ENCODE results near the gene YPEL4. TPM values are rescaled to one million over a fixed set of nuclear protein-coding genes. Genes with fewer than 3 reads are reported as not detected.

The YPEL4 gene
- total RNA-seq, 4 donors from 2014 or later: 0.63 to 1.8 (median 1.5) TPM

DNA sequence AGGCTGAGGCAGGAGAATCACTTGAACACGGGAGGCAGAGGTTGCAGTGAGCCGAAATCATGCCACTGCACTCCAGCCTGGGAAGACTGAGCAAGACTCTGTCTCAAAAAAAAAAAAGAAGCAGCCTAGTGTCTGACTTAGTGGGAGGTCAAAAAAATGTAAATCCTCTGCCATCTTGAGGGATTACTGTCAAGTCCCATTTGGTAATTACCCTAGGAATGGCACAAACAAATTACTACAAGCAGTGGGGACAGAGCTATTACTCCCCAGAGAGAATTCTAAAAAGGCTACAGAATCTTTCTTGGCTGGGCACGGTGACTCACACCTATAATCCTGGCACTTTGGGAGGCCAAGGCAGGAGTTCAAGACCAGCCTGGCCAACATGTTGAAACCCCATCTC lies 48.4 kb downstream of the YPEL4 start:
- TF ChIP-seq, protein P1, sequence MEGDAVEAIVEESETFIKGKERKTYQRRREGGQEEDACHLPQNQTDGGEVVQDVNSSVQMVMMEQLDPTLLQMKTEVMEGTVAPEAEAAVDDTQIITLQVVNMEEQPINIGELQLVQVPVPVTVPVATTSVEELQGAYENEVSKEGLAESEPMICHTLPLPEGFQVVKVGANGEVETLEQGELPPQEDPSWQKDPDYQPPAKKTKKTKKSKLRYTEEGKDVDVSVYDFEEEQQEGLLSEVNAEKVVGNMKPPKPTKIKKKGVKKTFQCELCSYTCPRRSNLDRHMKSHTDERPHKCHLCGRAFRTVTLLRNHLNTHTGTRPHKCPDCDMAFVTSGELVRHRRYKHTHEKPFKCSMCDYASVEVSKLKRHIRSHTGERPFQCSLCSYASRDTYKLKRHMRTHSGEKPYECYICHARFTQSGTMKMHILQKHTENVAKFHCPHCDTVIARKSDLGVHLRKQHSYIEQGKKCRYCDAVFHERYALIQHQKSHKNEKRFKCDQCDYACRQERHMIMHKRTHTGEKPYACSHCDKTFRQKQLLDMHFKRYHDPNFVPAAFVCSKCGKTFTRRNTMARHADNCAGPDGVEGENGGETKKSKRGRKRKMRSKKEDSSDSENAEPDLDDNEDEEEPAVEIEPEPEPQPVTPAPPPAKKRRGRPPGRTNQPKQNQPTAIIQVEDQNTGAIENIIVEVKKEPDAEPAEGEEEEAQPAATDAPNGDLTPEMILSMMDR (IDR thresholded peaks at IDR 0.05): no peak
- DNase-seq (ENCODE audit: low spot score) (no peak), ATAC-seq (ENCODE audit: low FRiP score) (no peak)

DNA sequence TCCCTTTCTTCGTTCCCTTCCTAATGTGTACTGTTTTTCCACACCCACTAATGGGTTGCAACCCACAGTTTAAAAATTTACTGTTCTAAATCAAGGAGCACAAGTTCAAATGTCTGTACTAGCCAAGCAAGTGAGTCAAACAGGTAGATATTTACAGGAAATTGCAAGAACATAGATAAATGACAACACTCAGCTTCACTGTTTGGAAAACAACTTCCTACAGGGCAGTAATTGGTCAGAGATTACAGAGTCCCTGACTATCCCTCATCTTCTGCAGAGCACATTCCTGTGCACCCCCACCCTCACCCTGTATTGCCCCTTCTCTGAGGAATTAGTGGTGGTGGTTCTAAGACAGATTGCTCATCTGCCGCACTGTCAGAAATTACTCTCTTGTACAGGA lies 50.3 kb downstream of the YPEL4 start:
- ATAC-seq (ENCODE audit: low FRiP score) (peak; percentile 54), DNase-seq (ENCODE audit: low spot score) (no peak)
- TF ChIP-seq, protein P1 (IDR thresholded peaks at IDR 0.05): no peak

- no peak for ATAC-seq (ENCODE audit: low FRiP score)
- TF ChIP-seq, protein P1 (IDR thresholded peaks at IDR 0.05): no peak
- DNase-seq (ENCODE audit: low spot score): no peak
These were observed 50.9 kb downstream of the YPEL4 start for GRCh38 chr11:57598831-57599155.

GRCh38 chr11:57597916-57598830 lies 51.5 kb downstream of the YPEL4 start:
- TF ChIP-seq, protein P1 (IDR thresholded peaks at IDR 0.05): no peak
- peak; percentile 42 for DNase-seq (ENCODE audit: low spot score)
- ATAC-seq (ENCODE audit: low FRiP score): peak; percentile 75

- ATAC-seq (ENCODE audit: low FRiP score): peak; percentile 84
- DNase-seq (ENCODE audit: low spot score): peak; percentile 44
- TF ChIP-seq, protein P1 (IDR thresholded peaks at IDR 0.05): no peak
These were observed 52.2 kb downstream of the YPEL4 start, which contains the start of gene SERPING1 for GRCh38 chr11:57597461-57597915. TSS of gene SERPING1 (plus strand) at chr11:57597685. CDS start at chr11:57598271, 586 bp downstream.

GRCh38 chr11:57596266-57596885 lies 53.3 kb downstream of the YPEL4 start:
- DNase-seq (ENCODE audit: low spot score): no peak
- no peak for ATAC-seq (ENCODE audit: low FRiP score)
- TF ChIP-seq, protein P1 (IDR thresholded peaks at IDR 0.05): no peak

Small RNA genes within 50 kb of the gene (small RNA-seq; reads per million reads assigned to genes)
- 369 reads per million, percentile 98 among the genes with 10 or more reads in this experiment for gene MIR130A

Other genes with a start within 250 kb of the YPEL4 start
- 100 to 1,000 TPM in 3 of 4 donors, 10 to 100 TPM in 1; 73.3 to 152 (median 112) TPM for gene SLC43A3, start 222.8 kb downstream of the YPEL4 start, total RNA-seq
- 1 to 10 TPM in 1 of 4 donors, under 1 TPM in 2, not detected in 1; 0.25 to 1.4 (median 0.74) TPM for gene RTN4RL2, start 189.4 kb downstream of the YPEL4 start, total RNA-seq
- gene SLC43A1, start 134.2 kb downstream of the YPEL4 start, total RNA-seq: 10 to 100 TPM; 11.5 to 40.4 (median 16.5) TPM
- 10 to 100 TPM; 42.9 to 49.0 (median 45.9) TPM for gene TIMM10, start 119.2 kb downstream of the YPEL4 start, total RNA-seq
- gene SMTNL1, start 112.3 kb downstream of the YPEL4 start, total RNA-seq: not detected
- gene UBE2L6, start 82.2 kb downstream of the YPEL4 start, total RNA-seq: 100 to 1,000 TPM in 1 of 4 donors, 10 to 100 TPM in 3; 46.5 to 104 (median 52.6) TPM
- 1,000 to 10,000 TPM in 1 of 4 donors, 100 to 1,000 TPM in 3; 500 to 1,674 (median 892) TPM for gene SERPING1, start 52.2 kb downstream of the YPEL4 start, total RNA-seq
- gene CLP1, start 7.8 kb upstream of the YPEL4 start, total RNA-seq: 10 to 100 TPM; 12.3 to 26.1 (median 15.7) TPM
- gene ZDHHC5, start 18.2 kb upstream of the YPEL4 start, total RNA-seq: 10 to 100 TPM; 44.1 to 61.5 (median 50.7) TPM
- gene MED19, start 62.3 kb upstream of the YPEL4 start, total RNA-seq: 10 to 100 TPM; 10.7 to 14.4 (median 12.2) TPM
- gene TMX2, start 62.7 kb upstream of the YPEL4 start, total RNA-seq: 10 to 100 TPM; 49.0 to 73.9 (median 68.8) TPM
- gene SELENOH, start 91.6 kb upstream of the YPEL4 start, total RNA-seq: 100 to 1,000 TPM; 101 to 123 (median 113) TPM
- not detected for gene BTBD18, start 101.9 kb upstream of the YPEL4 start, total RNA-seq
- gene CTNND1, start 111.9 kb upstream of the YPEL4 start, total RNA-seq: 100 to 1,000 TPM in 2 of 4 donors, 10 to 100 TPM in 2; 85.5 to 174 (median 105) TPM